HEK293 (cell line): Measurements from ENCODE around the gene PRR35.

Experiments used
- SCRT2 ChIP-seq: fragments of 450-650 bp; formaldehyde crosslinking; IDR thresholded peaks from 2 replicates; pipeline ENCODE4 v1.5.1; 2016; ENCODE audit warnings: missing biosample characterization, missing genetic modification characterization
- SP3 ChIP-seq: fragments of 450-650 bp; formaldehyde crosslinking; IDR thresholded peaks from 2 replicates; pipeline ENCODE4 v1.5.1; 2016; ENCODE audit warnings: missing biosample characterization, missing genetic modification characterization
- WT1 ChIP-seq: fragments of 450-650 bp; formaldehyde crosslinking; IDR thresholded peaks from 2 replicates; pipeline ENCODE4 v1.5.1; 2016; ENCODE audit warnings: missing biosample characterization, missing genetic modification characterization
- ZFP37 ChIP-seq: fragments of 450-650 bp; formaldehyde crosslinking; IDR thresholded peaks from 2 replicates; pipeline ENCODE4 v1.5.1; 2016; ENCODE audit warnings: missing biosample characterization, missing genetic modification characterization
- ZNF239 ChIP-seq: fragments of 450-650 bp; formaldehyde crosslinking; IDR thresholded peaks from 2 replicates; pipeline ENCODE4 v1.5.1; 2016; ENCODE audit warnings: missing biosample characterization, missing genetic modification characterization
- ZNF24 ChIP-seq: fragments of 450-650 bp; formaldehyde crosslinking; IDR thresholded peaks from 2 replicates; pipeline ENCODE4 v1.5.1; 2016; ENCODE audit warnings: missing biosample characterization, missing genetic modification characterization
- ZNF266 ChIP-seq: fragments of 450-650 bp; formaldehyde crosslinking; IDR thresholded peaks from 2 replicates; pipeline ENCODE4 v1.5.1; 2016; ENCODE audit warnings: missing biosample characterization, missing genetic modification characterization, low read depth
- ZNF292 ChIP-seq: fragments of 450-650 bp; formaldehyde crosslinking; IDR thresholded peaks from 2 replicates; pipeline ENCODE4 v1.5.1; 2016; ENCODE audit warnings: low read depth, missing biosample characterization, missing genetic modification characterization, borderline replicate concordance
- ZNF394 ChIP-seq: fragments of 450-650 bp; formaldehyde crosslinking; IDR thresholded peaks from 2 replicates; pipeline ENCODE4 v1.5.1; 2016; ENCODE audit warnings: missing biosample characterization, missing genetic modification characterization, mild to moderate bottlenecking, moderate library complexity, borderline replicate concordance
- ZNF433 ChIP-seq: fragments of 450-650 bp; formaldehyde crosslinking; IDR thresholded peaks from 2 replicates; pipeline ENCODE4 v1.5.1; 2016; ENCODE audit warnings: missing biosample characterization, missing genetic modification characterization, low read depth
- ZNF48 ChIP-seq: fragments of 450-650 bp; formaldehyde crosslinking; IDR thresholded peaks from 2 replicates; pipeline ENCODE4 v1.5.1; 2016; ENCODE audit warnings: missing biosample characterization, missing genetic modification characterization
- ZNF514 ChIP-seq: fragments of 450-650 bp; formaldehyde crosslinking; IDR thresholded peaks from 2 replicates; pipeline ENCODE4 v1.5.1; 2016; ENCODE audit warnings: missing biosample characterization, missing genetic modification characterization
- ZNF677 ChIP-seq: fragments of 450-650 bp; IDR thresholded peaks from 2 replicates; pipeline ENCODE4 v1.5.0; 2018; ENCODE audit warnings: missing biosample characterization, mild to moderate bottlenecking, missing genetic modification characterization, moderate library complexity
- ZNF701 ChIP-seq: fragments of 450-650 bp; formaldehyde crosslinking; IDR thresholded peaks from 2 replicates; pipeline ENCODE4 v1.5.1; 2016; ENCODE audit warnings: missing biosample characterization, missing genetic modification characterization
- ZNF747 ChIP-seq: fragments of 450-650 bp; formaldehyde crosslinking; IDR thresholded peaks from 2 replicates; pipeline ENCODE4 v1.5.1; 2016; ENCODE audit warnings: missing biosample characterization, missing genetic modification characterization
- ZNF791 ChIP-seq: fragments of 450-650 bp; formaldehyde crosslinking; IDR thresholded peaks from 2 replicates; pipeline ENCODE4 v1.5.1; 2016; ENCODE audit warnings: missing biosample characterization, missing genetic modification characterization
- ZNF843 ChIP-seq: fragments of 450-650 bp; formaldehyde crosslinking; IDR thresholded peaks from 2 replicates; pipeline ENCODE4 v1.5.1; 2016; ENCODE audit warnings: missing biosample characterization, missing genetic modification characterization
- ZSCAN16 ChIP-seq: fragments of 450-650 bp; formaldehyde crosslinking; IDR thresholded peaks from 2 replicates; pipeline ENCODE4 v1.5.1; 2016; ENCODE audit warnings: missing biosample characterization, missing genetic modification characterization
- ZXDB ChIP-seq: fragments of 450-650 bp; formaldehyde crosslinking; IDR thresholded peaks from 2 replicates; pipeline ENCODE4 v1.5.1; 2016; ENCODE audit warnings: missing biosample characterization, missing genetic modification characterization
- TF ChIP-seq, protein P1 (sequence below): fragments of 450-650 bp; IDR thresholded peaks from 2 replicates; pipeline ENCODE4 v1.5.1; 2018; ENCODE audit warnings: missing biosample characterization, missing genetic modification characterization
- TF ChIP-seq, protein P2 (sequence below): fragments of 450-650 bp; formaldehyde crosslinking; IDR thresholded peaks from 2 replicates; pipeline ENCODE4 v1.5.1; 2016; ENCODE audit warnings: missing biosample characterization, missing genetic modification characterization
- TF ChIP-seq, protein P3 (sequence below): fragments of 450-650 bp; IDR thresholded peaks from 2 replicates; pipeline ENCODE4 v1.5.1; 2018; ENCODE audit warnings: missing biosample characterization, mild to moderate bottlenecking, missing genetic modification characterization
- TF ChIP-seq, protein P4 (sequence below): fragments of 450-650 bp; formaldehyde crosslinking; IDR thresholded peaks from 2 replicates; pipeline ENCODE4 v1.5.1; 2016; ENCODE audit warnings: missing biosample characterization, missing genetic modification characterization, low read depth
- TF ChIP-seq, protein P5 (sequence below): fragments of 450-650 bp; formaldehyde crosslinking; IDR thresholded peaks from 2 replicates; pipeline ENCODE4 v1.5.1; 2016; ENCODE audit warnings: missing biosample characterization, missing genetic modification characterization
- TF ChIP-seq, protein P6 (sequence below): fragments of 450-650 bp; formaldehyde crosslinking; IDR thresholded peaks from 2 replicates; pipeline ENCODE4 v1.5.1; 2016; ENCODE audit warnings: missing biosample characterization, missing genetic modification characterization
- TF ChIP-seq, protein P7 (sequence below): fragments of 450-650 bp; formaldehyde crosslinking; IDR thresholded peaks from 2 replicates; pipeline ENCODE4 v1.5.1; 2016; ENCODE audit warnings: missing biosample characterization, missing genetic modification characterization
- TF ChIP-seq, protein P8 (sequence below): fragments of 450-650 bp; formaldehyde crosslinking; IDR thresholded peaks from 2 replicates; pipeline ENCODE4 v1.5.1; 2016; ENCODE audit warnings: missing biosample characterization, missing genetic modification characterization

The PRR35 gene

DNA sequence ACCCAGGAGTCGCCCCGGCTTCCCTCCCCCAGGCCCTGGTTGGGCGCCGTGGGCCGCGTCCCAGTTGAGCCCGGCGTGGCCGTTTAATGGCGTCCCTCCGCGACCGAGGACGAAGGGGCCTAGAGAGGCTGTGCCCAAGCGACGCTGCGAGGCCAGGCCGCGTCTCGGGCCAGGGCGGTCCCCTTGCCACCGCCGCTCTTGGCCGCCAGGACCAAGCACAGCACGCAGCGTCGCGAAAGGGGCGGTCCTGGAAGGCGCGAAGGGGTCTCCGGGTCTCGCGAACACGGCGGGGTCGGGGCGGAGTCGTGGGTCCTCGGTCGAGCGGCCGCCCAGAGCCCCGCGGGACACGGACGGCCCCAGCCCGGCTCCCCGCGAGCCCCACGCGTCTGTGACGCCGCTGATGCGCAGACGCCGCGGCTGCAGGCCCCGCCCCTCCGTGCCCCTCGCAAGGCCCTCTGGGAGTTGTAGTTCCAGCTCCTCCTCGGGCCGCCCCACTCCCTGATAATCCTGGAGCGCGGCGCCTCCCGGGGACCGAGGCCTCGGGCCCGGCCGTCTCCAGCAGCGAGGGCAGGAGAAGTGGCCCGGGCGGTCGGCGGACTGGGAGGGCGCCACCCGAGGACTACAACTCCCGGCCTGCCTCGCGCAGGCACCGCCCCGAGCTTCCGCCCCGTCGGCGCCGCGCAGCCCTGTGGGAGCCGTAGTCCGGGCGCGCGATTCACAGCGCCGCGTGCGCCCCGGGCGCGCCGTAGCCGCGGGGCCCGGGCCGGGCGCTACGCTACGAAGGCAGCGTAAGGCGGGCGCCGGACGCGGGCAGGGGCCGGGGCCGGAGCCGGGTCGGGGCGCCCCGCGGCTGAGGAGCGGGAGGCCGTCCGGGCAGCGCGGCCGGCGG is 32.9 kb upstream of the PRR35 start, which contains the start of gene CAPN15 (continued):
- no peak for TF ChIP-seq ZNF433
- TF ChIP-seq ZNF266 (tag by site-specific recombination) = no peak
- TF ChIP-seq, protein P1, sequence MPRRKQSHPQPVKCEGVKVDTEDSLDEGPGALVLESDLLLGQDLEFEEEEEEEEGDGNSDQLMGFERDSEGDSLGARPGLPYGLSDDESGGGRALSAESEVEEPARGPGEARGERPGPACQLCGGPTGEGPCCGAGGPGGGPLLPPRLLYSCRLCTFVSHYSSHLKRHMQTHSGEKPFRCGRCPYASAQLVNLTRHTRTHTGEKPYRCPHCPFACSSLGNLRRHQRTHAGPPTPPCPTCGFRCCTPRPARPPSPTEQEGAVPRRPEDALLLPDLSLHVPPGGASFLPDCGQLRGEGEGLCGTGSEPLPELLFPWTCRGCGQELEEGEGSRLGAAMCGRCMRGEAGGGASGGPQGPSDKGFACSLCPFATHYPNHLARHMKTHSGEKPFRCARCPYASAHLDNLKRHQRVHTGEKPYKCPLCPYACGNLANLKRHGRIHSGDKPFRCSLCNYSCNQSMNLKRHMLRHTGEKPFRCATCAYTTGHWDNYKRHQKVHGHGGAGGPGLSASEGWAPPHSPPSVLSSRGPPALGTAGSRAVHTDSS (tag by site-specific recombination) = no peak
- TF ChIP-seq, protein P2, sequence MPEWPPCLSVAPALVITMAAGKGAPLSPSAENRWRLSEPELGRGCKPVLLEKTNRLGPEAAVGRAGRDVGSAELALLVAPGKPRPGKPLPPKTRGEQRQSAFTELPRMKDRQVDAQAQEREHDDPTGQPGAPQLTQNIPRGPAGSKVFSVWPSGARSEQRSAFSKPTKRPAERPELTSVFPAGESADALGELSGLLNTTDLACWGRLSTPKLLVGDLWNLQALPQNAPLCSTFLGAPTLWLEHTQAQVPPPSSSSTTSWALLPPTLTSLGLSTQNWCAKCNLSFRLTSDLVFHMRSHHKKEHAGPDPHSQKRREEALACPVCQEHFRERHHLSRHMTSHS (tag by site-specific recombination) = no peak
- peak; percentile 71; the same call in 1 of the 2 replicates for TF ChIP-seq ZNF394
- TF ChIP-seq ZNF48 (tag by site-specific recombination) = no peak
- no peak for TF ChIP-seq ZNF239
- TF ChIP-seq, protein P3, sequence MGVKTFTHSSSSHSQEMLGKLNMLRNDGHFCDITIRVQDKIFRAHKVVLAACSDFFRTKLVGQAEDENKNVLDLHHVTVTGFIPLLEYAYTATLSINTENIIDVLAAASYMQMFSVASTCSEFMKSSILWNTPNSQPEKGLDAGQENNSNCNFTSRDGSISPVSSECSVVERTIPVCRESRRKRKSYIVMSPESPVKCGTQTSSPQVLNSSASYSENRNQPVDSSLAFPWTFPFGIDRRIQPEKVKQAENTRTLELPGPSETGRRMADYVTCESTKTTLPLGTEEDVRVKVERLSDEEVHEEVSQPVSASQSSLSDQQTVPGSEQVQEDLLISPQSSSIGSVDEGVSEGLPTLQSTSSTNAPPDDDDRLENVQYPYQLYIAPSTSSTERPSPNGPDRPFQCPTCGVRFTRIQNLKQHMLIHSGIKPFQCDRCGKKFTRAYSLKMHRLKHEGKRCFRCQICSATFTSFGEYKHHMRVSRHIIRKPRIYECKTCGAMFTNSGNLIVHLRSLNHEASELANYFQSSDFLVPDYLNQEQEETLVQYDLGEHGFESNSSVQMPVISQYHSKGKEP (tag by site-specific recombination) = no peak
- no peak for TF ChIP-seq SCRT2
- TF ChIP-seq ZNF791 (tag by site-specific recombination) = no peak
- peak; percentile 97 for TF ChIP-seq ZXDB (tag by site-specific recombination)
- TF ChIP-seq, protein P4, sequence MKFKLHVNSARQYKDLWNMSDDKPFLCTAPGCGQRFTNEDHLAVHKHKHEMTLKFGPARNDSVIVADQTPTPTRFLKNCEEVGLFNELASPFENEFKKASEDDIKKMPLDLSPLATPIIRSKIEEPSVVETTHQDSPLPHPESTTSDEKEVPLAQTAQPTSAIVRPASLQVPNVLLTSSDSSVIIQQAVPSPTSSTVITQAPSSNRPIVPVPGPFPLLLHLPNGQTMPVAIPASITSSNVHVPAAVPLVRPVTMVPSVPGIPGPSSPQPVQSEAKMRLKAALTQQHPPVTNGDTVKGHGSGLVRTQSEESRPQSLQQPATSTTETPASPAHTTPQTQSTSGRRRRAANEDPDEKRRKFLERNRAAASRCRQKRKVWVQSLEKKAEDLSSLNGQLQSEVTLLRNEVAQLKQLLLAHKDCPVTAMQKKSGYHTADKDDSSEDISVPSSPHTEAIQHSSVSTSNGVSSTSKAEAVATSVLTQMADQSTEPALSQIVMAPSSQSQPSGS (tag by site-specific recombination) = no peak
- no peak for TF ChIP-seq ZNF747 (tag by site-specific recombination)
- TF ChIP-seq ZNF514 (tag by site-specific recombination) = no peak
- TF ChIP-seq ZNF677 = no peak
- TF ChIP-seq, protein P5, sequence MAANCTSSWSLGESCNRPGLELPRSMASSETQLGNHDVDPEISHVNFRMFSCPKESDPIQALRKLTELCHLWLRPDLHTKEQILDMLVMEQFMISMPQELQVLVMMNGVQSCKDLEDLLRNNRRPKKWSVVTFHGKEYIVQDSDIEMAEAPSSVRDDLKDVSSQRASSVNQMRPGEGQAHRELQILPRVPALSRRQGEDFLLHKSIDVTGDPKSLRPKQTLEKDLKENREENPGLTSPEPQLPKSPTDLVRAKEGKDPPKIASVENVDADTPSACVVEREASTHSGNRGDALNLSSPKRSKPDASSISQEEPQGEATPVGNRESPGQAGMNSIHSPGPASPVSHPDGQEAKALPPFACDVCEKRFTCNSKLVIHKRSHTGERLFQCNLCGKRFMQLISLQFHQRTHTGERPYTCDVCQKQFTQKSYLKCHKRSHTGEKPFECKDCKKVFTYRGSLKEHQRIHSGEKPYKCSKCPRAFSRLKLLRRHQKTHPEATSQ (tag by site-specific recombination) = peak; percentile 73; the same call in 1 of the 2 replicates
- peak; percentile 99 for TF ChIP-seq SP3
- TF ChIP-seq ZNF24 (tag by site-specific recombination) = no peak
- TF ChIP-seq ZSCAN16 = no peak
- TF ChIP-seq WT1 (tag by site-specific recombination) = no peak
- TF ChIP-seq, protein P6, sequence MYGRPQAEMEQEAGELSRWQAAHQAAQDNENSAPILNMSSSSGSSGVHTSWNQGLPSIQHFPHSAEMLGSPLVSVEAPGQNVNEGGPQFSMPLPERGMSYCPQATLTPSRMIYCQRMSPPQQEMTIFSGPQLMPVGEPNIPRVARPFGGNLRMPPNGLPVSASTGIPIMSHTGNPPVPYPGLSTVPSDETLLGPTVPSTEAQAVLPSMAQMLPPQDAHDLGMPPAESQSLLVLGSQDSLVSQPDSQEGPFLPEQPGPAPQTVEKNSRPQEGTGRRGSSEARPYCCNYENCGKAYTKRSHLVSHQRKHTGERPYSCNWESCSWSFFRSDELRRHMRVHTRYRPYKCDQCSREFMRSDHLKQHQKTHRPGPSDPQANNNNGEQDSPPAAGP (tag by site-specific recombination) = 0 out of 2 replicates have a peak, but pooled peaks have one; percentile 26
- TF ChIP-seq, protein P7, sequence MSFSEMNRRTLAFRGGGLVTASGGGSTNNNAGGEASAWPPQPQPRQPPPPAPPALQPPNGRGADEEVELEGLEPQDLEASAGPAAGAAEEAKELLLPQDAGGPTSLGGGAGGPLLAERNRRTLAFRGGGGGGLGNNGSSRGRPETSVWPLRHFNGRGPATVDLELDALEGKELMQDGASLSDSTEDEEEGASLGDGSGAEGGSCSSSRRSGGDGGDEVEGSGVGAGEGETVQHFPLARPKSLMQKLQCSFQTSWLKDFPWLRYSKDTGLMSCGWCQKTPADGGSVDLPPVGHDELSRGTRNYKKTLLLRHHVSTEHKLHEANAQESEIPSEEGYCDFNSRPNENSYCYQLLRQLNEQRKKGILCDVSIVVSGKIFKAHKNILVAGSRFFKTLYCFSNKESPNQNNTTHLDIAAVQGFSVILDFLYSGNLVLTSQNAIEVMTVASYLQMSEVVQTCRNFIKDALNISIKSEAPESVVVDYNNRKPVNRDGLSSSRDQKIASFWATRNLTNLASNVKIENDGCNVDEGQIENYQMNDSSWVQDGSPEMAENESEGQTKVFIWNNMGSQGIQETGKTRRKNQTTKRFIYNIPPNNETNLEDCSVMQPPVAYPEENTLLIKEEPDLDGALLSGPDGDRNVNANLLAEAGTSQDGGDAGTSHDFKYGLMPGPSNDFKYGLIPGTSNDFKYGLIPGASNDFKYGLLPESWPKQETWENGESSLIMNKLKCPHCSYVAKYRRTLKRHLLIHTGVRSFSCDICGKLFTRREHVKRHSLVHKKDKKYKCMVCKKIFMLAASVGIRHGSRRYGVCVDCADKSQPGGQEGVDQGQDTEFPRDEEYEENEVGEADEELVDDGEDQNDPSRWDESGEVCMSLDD = no peak
- TF ChIP-seq ZNF292 (tag by site-specific recombination) = no peak
- peak; percentile 48 for TF ChIP-seq ZFP37 (tag by site-specific recombination)
- no peak for TF ChIP-seq ZNF843 (tag by site-specific recombination)
- TF ChIP-seq, protein P8, sequence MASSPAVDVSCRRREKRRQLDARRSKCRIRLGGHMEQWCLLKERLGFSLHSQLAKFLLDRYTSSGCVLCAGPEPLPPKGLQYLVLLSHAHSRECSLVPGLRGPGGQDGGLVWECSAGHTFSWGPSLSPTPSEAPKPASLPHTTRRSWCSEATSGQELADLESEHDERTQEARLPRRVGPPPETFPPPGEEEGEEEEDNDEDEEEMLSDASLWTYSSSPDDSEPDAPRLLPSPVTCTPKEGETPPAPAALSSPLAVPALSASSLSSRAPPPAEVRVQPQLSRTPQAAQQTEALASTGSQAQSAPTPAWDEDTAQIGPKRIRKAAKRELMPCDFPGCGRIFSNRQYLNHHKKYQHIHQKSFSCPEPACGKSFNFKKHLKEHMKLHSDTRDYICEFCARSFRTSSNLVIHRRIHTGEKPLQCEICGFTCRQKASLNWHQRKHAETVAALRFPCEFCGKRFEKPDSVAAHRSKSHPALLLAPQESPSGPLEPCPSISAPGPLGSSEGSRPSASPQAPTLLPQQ = peak; percentile 69; the same call in 1 of the 2 replicates
- no peak for TF ChIP-seq ZNF701 (tag by site-specific recombination)
